B cell (primary cell): ENCODE measurements around the gene BHLHA9. TPM values are rescaled to one million over a fixed set of nuclear protein-coding genes. Genes with fewer than 3 reads are reported as not detected.

Experiments
- ATAC-seq: fragments of 200-7000 bp; cut with Tn5 transposase; one replicate; pipeline ENCODE4 v1.10.0; 2021; ENCODE audit warnings: low read depth, mild to moderate bottlenecking, moderate number of reproducible peaks, moderate library complexity
- CTCF ChIA-PET: fragments of 350-600 bp; sonication (Branson Sonifier 250); formaldehyde crosslinking; loops from one replicate; lab custom pipeline; 2021; ENCODE audit warnings: antibody characterized with exemption, inconsistent platforms; lab: Charles Lee
- POLR2A ChIA-PET: fragments of 350-600 bp; sonication (Branson Sonifier 250); formaldehyde crosslinking; loops from one replicate; lab custom pipeline; 2021; ENCODE audit warnings: antibody characterized with exemption; lab: Charles Lee
- DNase-seq: peaks from one replicate; pipeline ENCODE4 v3.0.0; 2013
- H2AFZ ChIP-seq: 2 replicates; pipeline ENCODE4 v1.6.1; 2012; ENCODE audit warnings: mild to moderate bottlenecking, low read depth, low read length; ENCODE audit not compliant: insufficient read depth, poor library complexity, severe bottlenecking
- H3K27ac ChIP-seq, 2 donors: 1 replicate in 1 of 2; 2 replicates in 1 of 2; pipeline ENCODE4 v1.5.1; 2012 to 2013; ENCODE audit warnings: low read length in 2 of 2, mild to moderate bottlenecking in 2 of 2, moderate library complexity in 1 of 2
- H3K27me3 ChIP-seq, 4 experiments: fragments of 200-600 bp in 1 of 4; sonication (generic) in 1 of 4; replicated peaks in 1 of 4; 1 replicate in 2 of 4; 2 replicates in 2 of 4; pipeline versions ENCODE4 v1.6.1 to v1.7.0; 2013 to 2016; ENCODE audit warnings: low read length in 3 of 4, mild to moderate bottlenecking in 2 of 4, mixed read lengths in 1 of 4, moderate library complexity in 1 of 4; ENCODE audit not compliant: insufficient read depth in 4 of 4, control insufficient read depth in 3 of 4; ENCODE audit errors: control extremely low read depth in 1 of 4
- H3K36me3 ChIP-seq, 2 experiments: replicated peaks in 1 of 2; 1 replicate in 1 of 2; 2 replicates in 1 of 2; pipeline versions ENCODE4 v1.6.1 to v1.7.1; 2013; ENCODE audit warnings: low read length in 1 of 2; ENCODE audit not compliant: insufficient read depth in 2 of 2, control insufficient read depth in 1 of 2; ENCODE audit errors: control extremely low read depth in 1 of 2, extremely low read depth in 1 of 2
- H3K4me1 ChIP-seq, 2 donors: fragments of 200-600 bp in 1 of 2; sonication (generic) in 1 of 2; 1 replicate in 1 of 2; 2 replicates in 1 of 2; pipeline versions ENCODE4 v1.5.1 to v1.6.1; 2013 to 2017; ENCODE audit warnings: low read length in 2 of 2; ENCODE audit not compliant: control insufficient read depth in 2 of 2, insufficient read depth in 2 of 2
- H3K4me2 ChIP-seq: replicated peaks from 2 replicates; pipeline ENCODE3; 2012; ENCODE audit warnings: mild to moderate bottlenecking, low read depth, low read length; ENCODE audit not compliant: poor library complexity, severe bottlenecking
- H3K4me3 ChIP-seq, 5 experiments: fragments of 200-600 bp in 1 of 5; sonication (generic) in 1 of 5; 1 replicate in 3 of 5; 2 replicates in 2 of 5; pipeline versions ENCODE4 v1.5.1 to v1.7.0; 2011 to 2016; ENCODE audit warnings: low read length in 4 of 5, mild to moderate bottlenecking in 4 of 5, low read depth in 2 of 5, control low read depth in 1 of 5, moderate library complexity in 1 of 5; ENCODE audit not compliant: insufficient read depth in 1 of 5; ENCODE audit errors: control extremely low read depth in 1 of 5, extremely low read depth in 1 of 5
- H3K79me2 ChIP-seq: fragments of 200-600 bp; sonication (generic); one replicate; pipeline ENCODE4 v1.6.0; 2016; ENCODE audit warnings: low read length; ENCODE audit not compliant: control insufficient read depth, insufficient read depth
- H3K9ac ChIP-seq: fragments of 200-600 bp; sonication (generic); 2 replicates; pipeline ENCODE4 v1.6.1; 2017; ENCODE audit warnings: mild to moderate bottlenecking, low read length, moderate library complexity
- H3K9me3 ChIP-seq, 3 donors: one replicate each; pipeline versions ENCODE4 v1.6.1 to v1.7.1; 2013; ENCODE audit warnings: low read length in 2 of 3; ENCODE audit not compliant: control insufficient read depth in 2 of 3, insufficient read depth in 1 of 3; ENCODE audit errors: control extremely low read depth in 1 of 3
- H4K20me1 ChIP-seq: 2 replicates; pipeline ENCODE4 v1.6.0; 2012; ENCODE audit warnings: mild to moderate bottlenecking, low read length; ENCODE audit not compliant: insufficient read depth, control insufficient read depth, poor library complexity, severe bottlenecking
- H3K27ac Mint-ChIP-seq: one replicate; pipeline ENCODE4 v1.8.0; 2021; ENCODE audit warnings: mixed read lengths
- H3K27me3 Mint-ChIP-seq: one replicate; pipeline ENCODE4 v1.8.0; 2021; ENCODE audit warnings: mixed read lengths
- H3K4me1 Mint-ChIP-seq: one replicate; pipeline ENCODE4 v1.8.0; 2021; ENCODE audit warnings: mixed read lengths
- H3K4me3 Mint-ChIP-seq: one replicate; pipeline ENCODE4 v1.8.0; 2021; ENCODE audit warnings: mixed read lengths
- H3K9me3 Mint-ChIP-seq: one replicate; pipeline ENCODE4 v1.8.0; 2022; ENCODE audit warnings: mixed read lengths; ENCODE audit not compliant: insufficient read depth
- CTCF ChIP-seq: fragments of 200-600 bp; IDR thresholded peaks from one replicate; pipeline ENCODE4 v1.8.0; 2022; ENCODE audit warnings: antibody characterized with exemption, mild to moderate bottlenecking
- EZH2 ChIP-seq: IDR thresholded peaks from 2 replicates; pipeline ENCODE4 v1.6.1; 2012; ENCODE audit warnings: borderline replicate concordance, low read depth, mild to moderate bottlenecking, moderate library complexity, low read length; ENCODE audit not compliant: insufficient read depth, poor library complexity, severe bottlenecking
- WGBS: methylation state at CpG from one replicate; pipeline ENCODE4 v1.1.5; 2013; ENCODE audit warnings: missing lambda C conversion rate; ENCODE audit not compliant: insufficient coverage; 5-methylcytosine and 5-hydroxymethylcytosine counted together
- intact Hi-C: fragments of 100-400 bp; cut with micrococcal nuclease; formaldehyde crosslinking; loops from one replicate; pipeline ENCODE4 v1.10.0; 2022
- polyA plus RNA-seq: library from polyadenylated mRNA; depleted of rRNA; stranded (reverse); fragments of >200 nt; gene quantifications from 2 replicates; pipeline ENCODE4 v1.2.3, GENCODE V29; 2012
- total RNA-seq, 2 donors: library from RNA; stranded (reverse); fragments of 120-200 nt in 1 of 2; gene quantifications; 1 replicate in 1 of 2; 2 replicates in 1 of 2; pipeline versions ENCODE4 v1.2.3 to v1.2.4, GENCODE V29; 2013 to 2022

Gene BHLHA9
- total and polyA plus RNA-seq, 2 donors (not counting 1 experiment from before 2014, with no cell fraction given) = not detected

GRCh38 chr17:1290676-1291075 is 20.4 kb downstream of the BHLHA9 start:
- TF ChIP-seq CTCF (no peak), EZH2 (no peak)
- Histone ChIP-seq H3K9ac (no peak overlapping the region), H3K36me3 (no peaks in the 10 kb centered on the region), H3K79me2 (no peaks in the 10 kb centered on the region), H3K4me3 (no peak overlapping the region), H3K4me2 (no peak overlapping the region), H3K27ac (no peak overlapping the region), H3K4me1 (peaks cover 16 to 22% of the 10 kb centered on the region in 2 donors), H3K9me3 (peaks cover 0 to 3% (median 0%) of the 10 kb centered on the region in 3 donors), H4K20me1 (no peaks in the 10 kb centered on the region), H3K27me3 (no peaks in the 10 kb centered on the region), H2AFZ (no peak overlapping the region)
- Mint-ChIP-seq H3K4me1 (peaks cover 14% of the 10 kb centered on the region), H3K9me3 (no peaks in the 10 kb centered on the region), H3K4me3 (no peak overlapping the region), H3K27ac (no peak overlapping the region), H3K27me3 (no peaks in the 10 kb centered on the region)
- intact Hi-C loops = no loop called here
- ChIA-PET CTCF (no interaction called here), POLR2A (no interaction called here)
- WGBS = 98% methylated on average over 8 of the region's 13 CpGs
- ATAC-seq (no peak), DNase-seq (no peak)

GRCh38 chr17:1294157-1294717 is 24.0 kb downstream of the BHLHA9 start:
- H3K4me2 ChIP-seq = peak overlapping the region; percentile 28
- no peak overlapping the region for H3K9ac ChIP-seq
- Mint-ChIP-seq H3K27me3 (no peaks in the 10 kb centered on the region), H3K27ac (no peak overlapping the region), H3K9me3 (no peaks in the 10 kb centered on the region), H3K4me1 (peaks cover 20% of the 10 kb centered on the region), H3K4me3 (peak overlapping the region; percentile 23)
- WGBS = 49% methylated on average over 4 of the region's 12 CpGs
- ChIA-PET POLR2A (interaction anchor here (0.7 kb wide), 2 partner anchors 23 to 251 kb away, joined by 4 to 6 read pairs; no protein-coding TSS in a partner anchor), CTCF (interaction anchor here (1.7 kb wide), 1 partner anchor 38 kb away, joined by 4 read pairs; no protein-coding TSS in a partner anchor)
- TF ChIP-seq CTCF (no peak), EZH2 (no peak)
- H3K27me3 ChIP-seq = peaks cover 0 to 16% (median 6%) of the 10 kb centered on the region in 4 experiments
- H3K4me1 ChIP-seq = peaks cover 23 to 32% of the 10 kb centered on the region in 2 donors
- peaks cover 0 to 7% (median 0%) of the 10 kb centered on the region in 3 donors for H3K9me3 ChIP-seq
- no peak overlapping the region for H3K4me3 ChIP-seq
- intact Hi-C loops = no loop called here
- H2AFZ ChIP-seq = no peak overlapping the region
- peak; percentile 36 for ATAC-seq
- peak; percentile 59 for DNase-seq
- H3K27ac ChIP-seq = no peak overlapping the region
- no peaks in the 10 kb centered on the region for H3K36me3 ChIP-seq
- no peaks in the 10 kb centered on the region for H3K79me2 ChIP-seq
- no peaks in the 10 kb centered on the region for H4K20me1 ChIP-seq
